GM21447 (cell line): ENCODE results near the gene CALR.
"Not testable (repeated sequence)": the region's sequence is repeated elsewhere in the genome, so short reads cannot be mapped to it uniquely, and the experiment has no call there.

Experiments
- ATAC-seq: cut with Tn5 transposase; IDR thresholded peaks from one replicate; pipeline ENCODE4 v1.9.1; 2021; ENCODE audit not compliant: unreplicated experiment

Gene CALR

GRCh38 chr19:12937927-12938778 is at the start of gene CALR:
TSS of gene CALR (plus strand) at chr19:12938609. CDS start at chr19:12938680, 71 bp downstream.
- peak; percentile 76 for ATAC-seq

GRCh38 chr19:12890299-12890786 is 48.1 kb upstream of the CALR start:
- not testable (repeated sequence) for ATAC-seq

- ATAC-seq, result peak; percentile 92
These were observed 47.4 kb upstream of the CALR start, which contains the start of gene GCDH for GRCh38 chr19:12890787-12891552. TSS of gene GCDH (plus strand) at chr19:12891160. CDS start at chr19:12891305, 145 bp downstream.

GRCh38 chr19:12891553-12892021 is 46.8 kb upstream of the CALR start:
- ATAC-seq, result no peak

GRCh38 chr19:12893582-12893981 is 44.8 kb upstream of the CALR start:
- no peak for ATAC-seq

GRCh38 chr19:12896460-12896859 is 41.9 kb upstream of the CALR start:
- ATAC-seq, result no peak

- peak; percentile 82 for ATAC-seq
These were observed 38.4 kb upstream of the CALR start for GRCh38 chr19:12899891-12900518.

- ATAC-seq, result no peak
These were observed 31.2 kb upstream of the CALR start for GRCh38 chr19:12907166-12907565.

- ATAC-seq, result no peak
These were observed 25.8 kb upstream of the CALR start for GRCh38 chr19:12912571-12912970.

- no peak for ATAC-seq
These were observed 25.3 kb upstream of the CALR start for GRCh38 chr19:12913011-12913561.

GRCh38 chr19:12913851-12914690 is 24.3 kb upstream of the CALR start:
- ATAC-seq, result no peak

- not testable (repeated sequence) for ATAC-seq
These were observed 22.5 kb upstream of the CALR start for GRCh38 chr19:12915860-12916259.

GRCh38 chr19:12918253-12918652 is 20.2 kb upstream of the CALR start:
- ATAC-seq, result no peak

- ATAC-seq, result no peak
These were observed 17.4 kb upstream of the CALR start for GRCh38 chr19:12921047-12921446.

GRCh38 chr19:12922959-12923358 is 15.4 kb upstream of the CALR start:
- ATAC-seq, result no peak

- ATAC-seq, result no peak
These were observed 13.6 kb upstream of the CALR start for GRCh38 chr19:12924621-12925310.

- no peak for ATAC-seq
These were observed 8.3 kb upstream of the CALR start for GRCh38 chr19:12930002-12930645.

GRCh38 chr19:12932392-12933286 is 5.8 kb upstream of the CALR start:
- ATAC-seq, result no peak
